ENCODE data around the gene IGFBP4.

IGFBP4 gene

DNA sequence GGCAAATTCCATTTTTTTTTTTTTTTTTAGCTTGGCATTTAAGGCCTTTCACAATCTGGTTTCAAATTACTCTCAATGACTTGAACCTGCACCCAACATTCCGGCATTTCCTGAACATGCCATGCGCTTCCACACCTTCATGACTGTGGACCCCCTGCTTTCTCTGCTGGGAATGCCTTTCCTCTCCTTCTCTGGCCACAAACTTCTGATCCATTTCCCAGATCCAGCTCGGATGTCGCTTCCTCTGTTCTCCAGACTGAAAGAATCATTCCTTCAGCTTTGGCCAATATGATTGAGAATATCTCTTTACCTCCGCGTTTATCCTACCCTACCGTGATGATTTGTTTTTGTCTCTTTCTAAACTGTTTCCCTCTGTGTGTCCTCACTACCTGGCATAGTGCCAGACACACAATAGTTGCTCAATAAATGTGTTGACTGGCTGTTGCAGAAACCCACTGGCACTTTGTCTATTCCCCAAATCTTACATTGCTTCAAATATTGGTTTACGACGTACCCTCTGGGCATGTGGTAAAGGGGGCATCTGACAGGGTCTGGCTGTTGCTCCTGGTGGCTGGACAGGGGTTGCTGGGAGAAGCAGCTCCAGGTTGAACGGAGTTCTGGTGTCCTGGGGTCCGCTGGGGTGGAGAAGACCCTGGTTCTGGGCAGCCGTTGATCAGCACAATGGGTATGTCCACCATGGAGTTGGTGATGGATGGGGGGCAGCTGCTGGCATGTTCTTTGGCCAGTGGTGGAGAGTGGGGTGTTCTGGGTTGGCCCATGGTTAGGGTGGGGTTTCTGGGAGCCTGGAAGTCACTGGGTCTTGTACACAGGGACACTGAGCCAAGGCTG, 43.5 kb downstream of the IGFBP4 start:
- no peak for DNase-seq (ENCODE audit: low read depth in 2 of 2, low spot score in 1 of 2)

DNA sequence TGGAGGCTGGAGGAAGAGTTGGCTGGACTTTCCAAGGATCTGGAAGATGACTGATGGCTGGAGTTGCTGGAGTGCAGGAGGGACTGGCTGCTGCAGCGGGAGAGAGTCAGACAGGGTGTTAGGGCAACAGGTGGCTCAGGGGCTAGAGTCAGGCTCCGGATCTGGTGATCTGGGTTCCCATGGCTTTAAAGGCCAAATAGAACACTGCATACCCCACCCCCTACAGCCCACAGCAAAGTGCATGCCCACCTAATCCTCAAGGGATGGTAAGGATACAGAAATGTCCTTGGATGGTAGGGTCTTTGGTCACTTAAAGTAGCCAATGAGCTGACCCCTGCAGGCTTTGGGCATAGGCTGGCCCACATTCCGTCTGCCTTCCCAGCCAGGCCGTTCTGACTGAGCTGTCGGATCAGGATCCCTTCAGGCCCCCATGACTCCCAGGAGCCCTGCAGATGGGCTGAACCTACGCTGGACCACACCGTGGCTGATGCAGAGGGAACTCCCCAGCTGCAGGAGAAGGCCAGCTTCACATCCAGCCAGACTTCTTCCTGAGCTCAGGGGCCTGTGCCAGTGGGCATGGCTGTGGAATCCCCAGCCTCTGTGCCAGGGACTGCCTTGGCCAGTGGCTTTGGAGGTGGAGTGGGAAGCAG, 44.2 kb downstream of the IGFBP4 start:
- no peak for DNase-seq (ENCODE audit: low read depth in 2 of 2, low spot score in 1 of 2)

DNA sequence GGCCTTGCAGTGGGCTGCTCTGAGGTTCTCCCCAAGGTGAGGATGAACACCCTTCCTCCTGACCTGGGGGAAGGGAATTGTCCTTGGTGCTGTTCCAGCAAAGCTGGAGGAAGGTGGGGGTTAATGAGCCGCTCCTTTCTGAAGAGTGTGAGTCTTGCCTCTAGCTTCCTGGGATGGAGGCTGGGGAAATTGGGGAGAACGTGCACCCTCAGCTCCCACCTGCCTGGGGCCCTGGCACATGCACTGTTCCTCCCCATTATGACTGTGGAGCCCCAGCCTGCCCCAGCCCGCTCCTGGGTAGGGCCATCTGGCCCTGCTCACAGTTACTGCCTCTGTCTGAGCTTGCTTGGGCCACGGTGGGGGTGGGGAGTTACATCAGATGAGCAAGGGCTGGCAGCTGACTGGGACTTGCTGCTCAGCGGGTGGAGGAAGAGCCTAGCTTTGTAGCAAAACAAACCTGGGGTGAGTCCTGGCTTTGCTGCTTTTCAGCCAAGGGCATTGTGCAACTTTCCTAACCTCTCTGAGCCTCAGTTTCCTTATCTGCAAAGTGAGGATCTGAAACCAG, 47.1 kb downstream of the IGFBP4 start:
- DNase-seq (ENCODE audit: low read depth in 2 of 2, low spot score in 1 of 2): no peak

DNA sequence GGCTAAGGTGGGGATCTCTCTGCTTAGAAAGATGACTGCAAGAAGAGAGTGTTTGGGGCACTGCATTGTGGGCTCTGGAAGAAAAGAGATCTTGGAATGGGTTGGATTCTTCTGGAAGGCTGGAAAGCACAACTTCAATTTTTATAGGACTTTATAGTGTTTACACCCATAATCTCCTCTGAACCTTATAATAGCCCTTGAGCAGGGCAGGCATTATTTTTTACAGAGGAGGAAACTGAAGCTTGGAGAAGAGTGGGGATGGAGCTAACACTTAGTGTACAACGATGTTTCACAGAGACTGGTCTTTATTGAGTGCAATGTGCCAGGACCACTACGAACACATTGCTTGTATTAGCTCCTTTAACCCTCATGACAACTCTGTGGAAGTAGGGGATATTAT, 47.7 kb downstream of the IGFBP4 start:
- DNase-seq (ENCODE audit: low read depth in 2 of 2, low spot score in 1 of 2): no peak

DNA sequence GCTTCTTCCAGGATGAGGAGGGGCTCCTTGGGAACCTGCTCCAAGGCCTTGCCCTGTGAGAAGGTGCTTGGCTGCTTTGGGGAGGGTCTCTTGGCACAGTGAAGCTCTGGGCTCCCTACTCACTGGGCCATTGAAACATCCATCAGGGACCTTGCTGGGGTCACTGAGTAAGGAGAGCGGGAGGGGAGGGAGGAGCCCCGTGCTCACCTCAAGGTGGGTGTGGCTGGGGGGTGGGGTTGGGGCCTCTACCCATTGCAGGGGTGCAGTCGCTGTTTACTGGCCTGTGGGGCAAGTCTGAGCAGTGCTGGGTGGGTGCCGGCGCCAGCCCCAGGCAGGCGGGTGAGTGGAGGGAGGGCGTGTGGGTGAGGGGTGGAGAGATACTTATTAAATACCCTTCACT, 48.2 kb downstream of the IGFBP4 start:
- no peak for DNase-seq (ENCODE audit: low read depth in 2 of 2, low spot score in 1 of 2)

DNA sequence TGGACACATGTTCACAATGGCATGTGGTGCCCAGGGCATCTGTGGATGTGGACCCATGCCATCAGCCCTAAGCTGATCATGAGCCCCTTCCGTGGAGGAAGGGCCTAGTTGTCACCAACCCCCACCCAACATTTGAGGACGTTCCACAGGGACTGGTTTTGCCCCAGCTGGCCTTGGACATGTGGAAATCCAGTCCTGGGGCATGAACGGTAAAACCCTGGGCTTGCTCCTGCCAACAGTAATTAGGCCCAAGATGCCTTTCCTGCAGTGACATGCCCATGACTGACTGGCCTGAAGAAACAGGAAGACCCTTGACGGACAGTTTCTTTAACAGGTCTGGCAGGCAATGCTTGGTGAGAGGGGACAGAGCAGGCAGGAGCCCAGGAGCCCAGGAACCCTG, 50.4 kb downstream of the IGFBP4 start:
- no peak for DNase-seq (ENCODE audit: low read depth in 2 of 2, low spot score in 1 of 2)

DNA sequence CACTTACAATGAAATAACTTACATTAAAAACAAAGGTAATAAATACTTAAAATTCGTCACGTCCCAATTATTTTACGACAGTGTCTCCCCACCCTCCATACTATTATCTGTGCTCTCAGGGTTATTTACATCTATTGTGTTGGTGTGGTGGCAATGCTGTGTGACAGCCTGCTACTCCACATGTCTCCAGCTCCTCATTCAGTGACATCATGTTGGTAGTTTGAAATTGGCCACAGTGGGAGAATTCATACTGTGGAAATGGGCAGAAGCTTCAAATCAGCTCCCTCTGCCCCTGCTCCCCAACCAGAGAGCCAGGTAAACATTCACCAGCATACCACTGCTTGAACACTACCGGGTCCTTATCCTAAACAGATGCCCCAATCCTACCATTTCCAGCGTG, 51.9 kb downstream of the IGFBP4 start:
- DNase-seq (ENCODE audit: low read depth in 2 of 2, low spot score in 1 of 2): no peak

DNA sequence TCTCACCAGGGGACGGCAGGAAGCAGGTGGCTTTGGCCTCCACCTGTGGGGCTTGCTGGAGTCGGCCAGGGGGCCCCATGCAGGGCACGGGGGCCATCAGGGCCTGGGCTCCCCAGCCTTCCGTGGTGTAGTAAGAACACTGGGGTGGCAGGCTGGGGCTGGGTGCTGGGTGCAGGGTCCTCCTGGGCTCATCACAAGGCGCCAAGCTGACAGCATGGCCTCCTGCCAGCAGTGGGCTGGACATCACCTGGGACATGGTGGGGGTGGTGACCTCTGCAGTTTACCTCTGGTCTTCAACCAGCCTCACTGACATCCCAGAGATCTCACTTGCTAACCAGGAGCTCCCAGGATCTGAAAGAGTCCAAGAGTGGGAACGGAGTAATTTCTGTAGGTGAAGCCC, 52.9 kb downstream of the IGFBP4 start:
- DNase-seq (ENCODE audit: low read depth in 2 of 2, low spot score in 1 of 2): no peak

DNA sequence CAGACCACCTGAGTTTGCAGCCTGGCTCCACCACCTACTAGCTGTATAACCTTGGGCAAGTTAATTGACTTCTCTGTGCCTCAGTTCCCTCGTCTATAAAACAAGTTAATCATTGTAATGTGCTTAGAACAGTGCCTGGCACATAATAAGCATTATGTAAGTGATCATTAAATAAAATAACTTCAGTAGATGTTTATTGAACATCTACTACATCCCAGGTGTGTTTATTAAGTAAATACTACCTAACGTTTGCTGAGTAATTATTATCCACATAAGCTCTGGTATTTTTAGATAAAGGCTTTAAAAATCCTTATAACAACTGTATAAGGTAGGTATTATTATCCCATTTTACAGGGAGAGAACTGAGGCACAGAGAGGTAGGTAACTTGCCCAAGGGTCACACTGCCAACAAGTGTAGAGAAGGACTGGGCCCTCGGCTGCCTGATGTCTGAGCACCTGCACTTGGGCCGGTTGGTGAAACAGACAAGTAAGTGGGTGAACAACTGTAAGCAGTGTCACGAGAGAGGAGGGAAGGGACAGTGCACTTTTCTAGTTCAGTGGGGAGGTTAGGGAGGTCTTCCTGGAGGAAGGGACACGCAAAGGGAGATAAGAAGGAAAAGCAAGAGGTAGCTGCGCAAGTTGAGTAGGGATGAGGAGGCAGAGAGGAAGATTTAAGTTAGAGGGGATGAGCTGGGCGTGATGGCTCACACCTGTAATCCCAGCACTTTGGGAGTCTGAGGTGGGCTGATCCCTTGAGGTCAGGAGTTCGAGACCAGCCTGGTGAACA, 53.6 kb downstream of the IGFBP4 start:
- no peak for DNase-seq (ENCODE audit: low read depth in 2 of 2, low spot score in 1 of 2)

DNA sequence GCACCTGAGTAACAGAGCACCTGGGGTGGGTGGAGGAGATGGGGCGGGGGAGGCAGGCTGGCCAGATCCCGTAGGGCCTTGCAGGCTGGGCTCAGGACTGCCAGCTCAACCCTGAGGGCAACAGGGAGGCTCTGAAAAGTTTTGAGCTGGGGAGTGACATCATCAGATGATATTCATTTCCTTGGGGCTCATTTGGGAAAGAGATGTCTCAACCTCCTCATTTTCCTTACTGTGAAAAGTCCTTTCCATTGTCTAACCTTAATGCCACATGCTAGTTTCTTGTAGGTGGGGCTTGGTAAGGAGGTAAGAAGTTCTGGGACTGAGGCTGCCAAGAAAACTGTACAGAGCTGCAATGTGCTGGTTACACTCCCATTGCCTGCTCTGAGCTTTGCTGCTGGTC, 54.4 kb downstream of the IGFBP4 start:
- DNase-seq (ENCODE audit: low read depth in 2 of 2, low spot score in 1 of 2): no peak

DNA sequence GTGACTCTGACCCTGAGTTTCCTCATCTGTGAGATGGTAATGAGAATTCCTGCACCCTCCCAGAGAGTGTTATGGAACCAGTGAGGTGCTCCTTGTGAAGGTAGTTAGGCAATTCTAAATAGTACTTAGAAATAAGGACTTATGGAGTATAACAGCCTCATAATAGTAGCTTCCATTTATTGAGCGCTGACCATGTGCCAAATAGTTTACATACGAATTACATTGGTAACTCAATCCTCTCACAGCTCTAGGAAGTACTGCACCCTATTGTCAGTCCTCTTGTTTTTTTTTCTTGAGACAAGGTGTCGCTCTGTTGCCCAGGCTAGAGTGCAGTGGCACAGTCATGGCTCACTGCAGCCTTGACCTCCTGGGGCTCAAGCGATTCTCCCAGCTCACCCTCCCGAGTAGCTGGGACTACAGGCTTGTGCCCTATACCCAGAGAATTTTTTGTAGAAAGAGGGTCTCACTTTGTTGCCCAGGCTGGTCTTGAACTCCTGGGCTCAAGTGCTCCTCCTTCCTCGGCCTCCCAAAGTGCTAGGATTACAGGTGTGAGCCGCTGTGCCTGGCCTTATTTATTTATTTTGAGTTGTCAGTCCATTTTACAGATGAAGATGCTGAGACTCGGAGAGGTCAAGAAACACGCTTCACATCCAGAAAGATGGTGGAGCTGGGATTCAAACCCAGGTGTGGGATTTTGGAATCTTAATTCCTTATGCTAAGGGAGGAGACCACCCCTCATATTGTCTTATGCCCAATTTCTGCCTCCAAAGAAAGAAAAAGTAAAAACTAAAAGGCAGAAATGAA, 55.2 kb downstream of the IGFBP4 start:
- no peak for DNase-seq (ENCODE audit: low read depth in 2 of 2, low spot score in 1 of 2)

DNA sequence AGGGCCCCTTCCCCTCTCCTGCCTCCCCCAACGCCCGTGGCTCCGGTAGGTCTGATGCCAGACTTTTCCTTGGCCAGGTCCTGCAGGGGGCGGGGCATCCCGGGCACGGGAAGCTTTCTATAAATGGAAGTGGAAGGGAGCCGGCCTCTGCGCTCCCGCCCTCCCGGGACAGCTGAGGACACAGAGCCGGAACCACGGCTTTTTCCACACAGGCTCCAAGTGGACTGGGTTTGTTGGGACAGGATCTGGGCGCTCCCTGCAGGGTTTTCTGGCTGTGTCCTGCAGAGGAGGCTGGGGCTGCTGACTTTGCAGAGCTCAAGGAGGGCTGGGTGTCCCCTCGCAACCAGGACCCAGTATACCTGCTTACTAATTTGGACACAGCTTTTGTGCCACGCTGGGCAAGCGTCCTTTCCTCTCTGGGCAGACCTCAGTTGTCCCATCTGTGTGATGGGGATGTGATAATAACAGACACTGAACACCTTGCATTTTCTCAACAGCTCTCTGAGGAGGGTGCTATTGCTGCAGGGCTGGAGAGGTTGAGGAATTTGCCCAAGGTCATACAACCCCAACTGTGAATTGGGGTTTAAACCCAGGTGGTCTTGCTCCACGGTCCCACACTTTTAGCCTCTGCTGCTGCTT, 56.4 kb downstream of the IGFBP4 start:
- no peak for DNase-seq (ENCODE audit: low read depth in 2 of 2, low spot score in 1 of 2)

DNA sequence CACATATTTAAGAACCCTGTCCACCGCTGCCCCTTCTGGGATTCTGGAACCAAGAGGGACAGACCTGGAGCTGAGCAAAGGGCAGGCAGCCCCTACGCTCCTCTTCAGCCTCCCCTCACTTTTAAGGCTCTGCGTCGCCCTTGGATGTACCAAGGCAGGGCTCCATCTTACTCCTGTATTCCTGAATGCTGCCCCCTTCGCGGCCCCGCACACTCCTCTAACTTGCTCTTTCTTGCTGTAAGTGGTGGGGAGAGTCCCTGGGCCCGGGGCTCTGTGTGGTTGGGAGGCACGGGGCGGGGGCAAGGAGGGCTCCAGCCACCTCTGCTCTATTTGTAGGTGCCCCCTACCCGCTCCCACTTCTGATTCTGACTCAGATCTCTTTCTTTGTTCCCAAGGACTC, 56.9 kb downstream of the IGFBP4 start:
- no peak for DNase-seq (ENCODE audit: low read depth in 2 of 2, low spot score in 1 of 2)

DNA sequence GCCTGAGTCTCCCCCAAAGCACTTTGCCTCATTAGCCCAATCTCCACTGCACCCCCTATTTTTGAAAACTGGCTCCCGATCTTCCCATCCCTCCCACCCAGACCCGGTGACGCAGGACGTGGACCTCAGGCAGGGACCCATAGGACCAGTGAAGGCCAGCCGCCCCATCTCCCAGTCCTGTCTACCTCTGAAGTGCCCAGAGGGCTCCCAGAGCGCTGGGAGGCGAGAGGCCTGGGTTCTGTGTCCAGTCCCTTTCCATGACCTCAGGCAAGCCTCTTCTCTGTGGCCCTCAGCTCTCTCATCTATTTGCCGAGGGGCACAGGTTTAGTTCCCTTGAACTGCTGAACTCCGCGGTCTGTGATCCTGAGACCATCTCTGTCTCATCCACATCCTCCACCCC, 57.5 kb downstream of the IGFBP4 start:
- DNase-seq (ENCODE audit: low read depth in 2 of 2, low spot score in 1 of 2): no peak

DNA sequence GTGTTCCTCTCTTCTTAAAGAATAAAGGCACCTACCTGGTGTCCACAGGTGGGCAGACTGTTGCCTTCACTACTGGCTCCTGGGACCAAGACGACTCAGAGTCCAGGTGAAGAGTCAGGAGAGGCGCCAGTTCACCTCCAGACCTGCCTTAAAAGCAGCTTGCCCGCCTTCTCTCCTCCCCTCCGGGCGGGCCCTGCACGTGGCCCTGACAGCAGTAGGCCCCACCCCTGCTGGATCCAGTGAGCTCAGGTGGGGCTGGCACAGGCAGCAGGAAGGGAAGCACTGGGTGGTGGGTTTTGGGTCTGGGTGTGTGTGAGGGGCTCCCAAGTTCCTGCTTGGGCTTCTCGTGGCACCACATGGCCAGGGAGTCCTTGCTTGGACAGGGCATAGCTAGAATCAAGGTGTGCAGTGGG, 58.3 kb downstream of the IGFBP4 start, which contains the start of gene TNS4:
Gene TNS4 (minus strand): TSS at position 125 of the 413 bp plus-strand sequence. CDS start 5,198 bp downstream, outside the sequence.
- no peak for DNase-seq (ENCODE audit: low read depth in 2 of 2, low spot score in 1 of 2)

DNA sequence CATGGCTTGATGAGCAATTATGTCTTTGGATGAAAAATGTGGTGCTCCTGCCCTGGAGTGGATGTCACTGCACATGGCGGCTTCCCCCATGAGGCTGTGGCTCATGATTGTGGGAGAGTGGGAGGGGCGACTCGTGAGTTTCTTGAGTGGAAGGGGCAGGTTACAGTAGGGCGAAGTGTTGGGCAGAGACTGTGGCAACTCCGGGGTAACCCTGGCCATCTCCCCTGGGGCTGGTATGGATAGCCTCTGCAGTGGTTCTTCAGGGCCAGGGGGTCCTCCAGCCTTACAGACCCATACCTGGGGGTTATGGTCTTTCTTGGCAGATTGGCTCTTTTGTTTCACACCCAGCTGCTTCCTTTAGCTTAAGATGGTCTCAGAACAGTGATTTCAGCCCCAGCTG, 59.5 kb downstream of the IGFBP4 start:
- no peak for DNase-seq (ENCODE audit: low read depth in 2 of 2, low spot score in 1 of 2)

DNA sequence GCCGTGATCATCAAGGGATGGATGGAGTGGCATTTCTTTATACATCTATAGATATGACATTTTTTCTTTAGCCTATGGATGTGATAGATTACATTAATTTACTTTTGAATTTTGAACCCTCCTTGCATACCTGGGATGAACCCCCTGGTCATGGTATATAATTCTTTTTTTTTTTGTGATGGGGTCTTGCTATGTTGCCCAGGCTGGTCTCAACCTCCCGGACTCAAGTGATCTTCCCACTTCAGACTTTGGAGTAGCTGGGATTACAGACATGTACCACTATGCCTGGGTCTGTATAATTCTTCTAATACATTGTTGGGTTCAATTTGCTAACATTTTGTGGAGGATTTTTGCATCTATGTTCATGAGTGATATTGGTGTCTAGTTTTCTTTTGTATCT, 59.9 kb downstream of the IGFBP4 start:
- DNase-seq (ENCODE audit: low read depth in 2 of 2, low spot score in 1 of 2): no peak

DNA sequence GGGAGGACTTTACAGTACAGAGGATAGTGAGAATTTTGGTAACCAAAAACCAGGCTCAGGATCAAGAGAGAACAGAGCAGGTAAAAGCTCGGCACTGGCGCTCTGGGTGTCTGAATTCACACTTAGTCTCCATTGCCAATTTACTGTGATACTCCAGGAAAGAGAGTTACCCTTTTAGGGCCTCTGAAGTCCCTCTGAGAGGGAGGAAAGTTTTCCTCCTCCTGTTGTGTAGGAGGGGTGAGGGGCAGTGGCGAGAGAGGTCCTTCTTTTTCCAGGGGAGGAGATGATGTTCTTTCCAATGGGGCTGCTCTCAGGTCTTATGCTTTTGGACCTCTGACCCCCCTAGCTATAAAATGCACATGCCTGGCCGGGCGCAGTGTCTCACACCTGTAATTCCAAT, 63.5 kb downstream of the IGFBP4 start:
- no peak for DNase-seq (ENCODE audit: low read depth in 2 of 2, low spot score in 1 of 2)
